NB4 (cell line): ENCODE results near the gene BICDL1.
"Not testable (repeated sequence)": the region's sequence is repeated elsewhere in the genome, so short reads cannot be mapped to it uniquely, and the experiment has no call there.

Source experiments
- DNase-seq: peaks from one replicate; pipeline ENCODE4 v3.0.0; 2010; ENCODE audit warnings: low read depth
- H3K4me3 ChIP-seq: one replicate; pipeline ENCODE4 v1.5.1; 2011; ENCODE audit warnings: mild to moderate bottlenecking, low read depth, low read length, moderate library complexity
- CTCF ChIP-seq: IDR thresholded peaks from one replicate; pipeline ENCODE4 v1.5.1; 2012; ENCODE audit warnings: low read depth, low read length
- MAX ChIP-seq: IDR thresholded peaks from 2 replicates; pipeline ENCODE4 v1.6.1; 2011; ENCODE audit warnings: low read depth, low read length
- MYC ChIP-seq: IDR thresholded peaks from 2 replicates; pipeline ENCODE4 v1.6.1; 2011; ENCODE audit warnings: low read depth, low read length
- POLR2A ChIP-seq: IDR thresholded peaks from 2 replicates; pipeline ENCODE4 v1.6.1; 2011; ENCODE audit warnings: mild to moderate bottlenecking; ENCODE audit not compliant: insufficient read length; ENCODE audit errors: extremely low read depth

Gene BICDL1

GRCh38 chr12:120012067-120012621, 23.1 kb downstream of the BICDL1 start:
- TF ChIP-seq MYC (no peak), POLR2A (no peak), MAX (no peak), CTCF (no peak)
- no peak for DNase-seq
- no peak overlapping the region for H3K4me3 ChIP-seq

- no peak for TF ChIP-seq POLR2A
- TF ChIP-seq MYC, result no peak
- TF ChIP-seq MAX, result no peak
- no peak for TF ChIP-seq CTCF
- H3K4me3 ChIP-seq, result no peak overlapping the region
- peak; percentile 56 for DNase-seq
Measured at GRCh38 chr12:120013659-120014380, 24.8 kb downstream of the BICDL1 start.

GRCh38 chr12:120014381-120014735, 25.3 kb downstream of the BICDL1 start:
- not testable (repeated sequence) for DNase-seq, H3K4me3 ChIP-seq

GRCh38 chr12:120015313-120015712, 26.3 kb downstream of the BICDL1 start:
- no peak for TF ChIP-seq MYC
- TF ChIP-seq MAX, result no peak
- no peak for TF ChIP-seq CTCF
- TF ChIP-seq POLR2A, result no peak
- DNase-seq, result no peak
- H3K4me3 ChIP-seq, result no peak overlapping the region

GRCh38 chr12:120016199-120016598, 27.2 kb downstream of the BICDL1 start:
- not testable (repeated sequence) for H3K4me3 ChIP-seq, DNase-seq

- no peak overlapping the region for H3K4me3 ChIP-seq
- DNase-seq, result no peak
- no peak for TF ChIP-seq MAX
- no peak for TF ChIP-seq CTCF
- TF ChIP-seq MYC, result no peak
- TF ChIP-seq POLR2A, result no peak
Measured at GRCh38 chr12:120019197-120019596, 30.2 kb downstream of the BICDL1 start.

- DNase-seq, result no peak
- H3K4me3 ChIP-seq, result no peak overlapping the region
- TF ChIP-seq CTCF (no peak), POLR2A (no peak), MAX (no peak)
Measured at GRCh38 chr12:120019938-120020337, 30.9 kb downstream of the BICDL1 start.
